Mucosa of gallbladder (tissue), 1 donor: ENCODE results near the gene STK32C. TPM values are rescaled to one million over a fixed set of nuclear protein-coding genes. Genes with fewer than 3 reads are reported as not detected.

Source experiments
- DNase-seq: peaks from one replicate; pipeline ENCODE4 v3.0.0-alpha.2; 2020; ENCODE audit warnings: low spot score
- total RNA-seq: library from RNA; stranded (reverse); gene quantifications from one replicate; pipeline ENCODE4 v1.2.1, GENCODE V29; 2021
- donor health status: DM: no; HTN: no; CAD: no.

The STK32C gene
- total RNA-seq, 1 donor from 2014 or later = 23.8 TPM

DNA sequence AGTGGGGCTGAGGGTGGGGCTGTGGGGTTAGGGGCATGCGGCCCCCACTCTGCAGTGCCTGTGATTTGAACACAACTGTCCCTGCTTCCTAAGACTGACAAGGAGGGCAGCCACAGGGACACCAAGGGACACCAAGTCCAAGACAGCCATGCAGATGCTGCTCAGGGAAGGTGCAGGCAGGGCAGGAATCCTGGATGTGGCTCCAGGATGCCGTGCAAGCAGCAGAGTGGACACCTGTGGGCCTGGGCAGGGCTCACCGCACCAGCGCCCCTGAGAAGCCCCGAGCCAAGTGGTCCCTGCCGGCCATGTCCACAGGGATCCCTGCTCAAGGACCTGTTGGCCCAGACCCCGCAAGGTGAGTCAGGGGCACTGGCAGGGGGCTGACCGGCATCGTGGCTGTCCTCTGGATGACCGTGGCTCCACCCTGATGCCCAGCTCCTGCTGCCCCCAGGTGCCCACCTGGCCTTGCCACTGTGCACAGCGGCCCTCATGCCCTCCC, 58.5 kb downstream of the STK32C start:
- no peak for DNase-seq

GRCh38 chr10:132248455-132249225, 59.1 kb downstream of the STK32C start:
- DNase-seq = peak; percentile 23

GRCh38 chr10:132247943-132248342, 59.8 kb downstream of the STK32C start:
- no peak for DNase-seq

- DNase-seq = no peak
Measured at GRCh38 chr10:132246296-132246695, 61.5 kb downstream of the STK32C start.

DNA sequence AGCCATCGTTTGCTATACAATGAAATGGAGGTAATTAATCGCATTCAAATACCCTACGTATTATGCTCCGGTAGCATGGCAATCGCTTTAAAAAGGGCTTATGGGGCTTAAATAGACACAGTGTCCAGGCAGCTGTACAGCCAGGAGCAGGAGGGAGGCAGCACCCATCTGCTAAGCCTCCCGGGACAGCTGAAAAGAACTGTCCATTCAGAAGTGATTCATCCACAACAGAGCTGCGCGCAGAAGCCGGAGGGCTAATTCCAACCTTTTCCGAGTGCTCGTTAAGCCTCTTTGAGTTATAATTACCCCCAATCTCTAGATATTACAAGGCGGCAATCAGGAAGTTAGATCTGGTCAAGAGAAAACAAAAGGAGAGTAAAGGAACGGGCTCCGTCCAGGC, 62.7 kb downstream of the STK32C start:
- DNase-seq = no peak

DNA sequence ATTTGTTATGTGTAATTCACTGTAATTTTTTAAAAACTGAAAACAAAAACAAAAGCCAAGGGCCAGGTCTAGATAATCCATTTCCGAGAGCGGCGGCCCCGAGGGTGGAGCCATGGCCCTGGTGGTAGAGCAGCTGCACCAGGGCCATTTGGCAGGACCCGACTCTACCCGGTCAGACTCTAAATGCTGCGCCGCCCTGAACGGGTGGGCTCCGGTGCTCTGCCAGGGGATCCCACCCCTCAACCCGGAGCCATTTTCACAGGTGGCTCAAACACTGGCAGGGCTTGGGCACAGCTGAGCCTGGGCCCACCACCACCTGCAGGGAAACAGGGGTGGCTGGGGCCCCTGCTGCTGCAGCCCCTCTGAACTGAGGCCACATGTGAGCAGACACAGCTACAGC, 64.1 kb downstream of the STK32C start:
- no peak for DNase-seq

GRCh38 chr10:132243141-132243540, 64.6 kb downstream of the STK32C start:
- DNase-seq = no peak

GRCh38 chr10:132242103-132242840, 65.5 kb downstream of the STK32C start:
- DNase-seq = no peak

DNA sequence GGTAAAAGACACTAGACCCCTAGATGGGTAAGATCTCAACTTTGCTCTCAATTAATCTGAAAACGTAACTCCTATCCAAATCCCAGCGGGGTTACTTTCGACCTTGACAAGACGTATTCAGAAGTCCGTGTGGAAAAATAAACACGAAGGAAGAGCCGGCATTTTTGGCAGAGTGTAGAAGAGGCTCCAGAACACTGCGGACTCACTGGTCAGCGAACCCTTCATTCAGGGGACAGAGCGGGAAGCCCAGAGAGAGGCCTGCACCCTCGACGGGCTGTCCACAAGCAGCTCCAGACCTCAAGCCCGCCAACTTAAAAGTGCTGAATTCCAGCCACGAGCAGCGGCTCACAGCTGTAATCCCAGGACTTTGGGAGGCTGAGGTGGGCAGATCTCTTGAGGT, 66.3 kb downstream of the STK32C start:
- DNase-seq = no peak

DNA sequence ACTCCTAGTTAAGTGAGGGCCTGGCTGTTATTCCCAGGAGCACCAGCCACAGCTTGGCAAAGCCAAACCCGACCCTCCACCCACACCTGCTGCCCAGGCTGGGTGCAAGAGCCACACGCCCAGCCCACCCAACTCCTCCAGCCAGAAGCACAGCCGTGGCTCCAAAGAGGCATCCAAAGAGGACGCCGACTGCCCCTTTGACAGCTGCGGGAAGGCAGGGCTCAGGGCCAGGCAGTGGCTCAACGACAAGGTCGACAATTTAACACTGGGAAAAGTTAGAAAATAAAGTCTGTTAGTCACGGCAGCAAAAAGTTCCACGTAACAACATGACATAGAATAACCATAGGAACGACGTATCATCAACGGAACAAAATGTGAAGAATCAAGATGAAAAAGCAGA, 66.7 kb downstream of the STK32C start:
- no peak for DNase-seq

DNA sequence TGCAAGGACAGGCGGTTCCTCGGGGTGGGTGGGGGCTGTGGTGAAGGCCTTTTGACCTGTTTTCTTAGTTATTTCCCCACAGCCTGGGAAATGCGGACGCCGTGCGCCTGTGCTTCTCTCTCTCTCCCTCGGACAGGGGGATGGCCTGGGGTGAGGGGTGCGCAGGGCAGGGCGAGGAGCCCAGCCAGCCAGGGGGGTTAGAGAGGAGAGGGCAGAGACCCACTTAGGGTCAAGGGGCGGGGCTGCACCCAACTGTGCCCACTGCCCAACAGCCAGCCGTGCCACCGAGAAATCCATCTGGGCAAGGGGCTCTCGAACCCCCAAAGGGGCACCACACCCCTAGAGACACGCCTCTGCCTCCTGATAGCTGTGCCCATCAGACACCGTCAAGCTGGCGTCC, 67.2 kb downstream of the STK32C start:
- no peak for DNase-seq

- DNase-seq = no peak
Measured at GRCh38 chr10:132240156-132240555, 67.6 kb downstream of the STK32C start.

- peak; percentile 65 for DNase-seq
Measured at GRCh38 chr10:132239126-132240031, 68.4 kb downstream of the STK32C start.

- DNase-seq = no peak
Measured at GRCh38 chr10:132238371-132239125, 69.2 kb downstream of the STK32C start.

GRCh38 chr10:132237871-132238270, 69.9 kb downstream of the STK32C start:
- no peak for DNase-seq

DNA sequence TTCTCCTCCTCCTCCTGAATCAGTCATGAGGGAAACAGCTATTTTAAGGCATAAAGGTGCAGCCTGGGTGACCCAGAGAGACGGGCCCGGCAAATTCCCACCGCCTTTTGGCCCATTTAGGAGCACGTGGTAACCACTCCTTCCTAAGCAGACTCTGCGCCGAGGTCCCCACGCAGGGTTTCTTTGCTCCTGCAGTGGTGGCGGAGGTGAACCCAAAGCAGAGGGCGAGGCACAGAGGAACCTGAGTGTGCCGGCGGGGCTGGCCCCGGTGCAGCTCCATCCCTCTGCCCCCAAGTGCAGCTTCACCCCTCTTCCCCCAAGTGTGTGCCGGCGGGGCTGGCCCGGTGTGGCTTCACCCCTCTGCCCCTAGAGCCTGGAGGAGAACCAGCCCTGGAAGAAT, 70.4 kb downstream of the STK32C start:
- DNase-seq = no peak

DNA sequence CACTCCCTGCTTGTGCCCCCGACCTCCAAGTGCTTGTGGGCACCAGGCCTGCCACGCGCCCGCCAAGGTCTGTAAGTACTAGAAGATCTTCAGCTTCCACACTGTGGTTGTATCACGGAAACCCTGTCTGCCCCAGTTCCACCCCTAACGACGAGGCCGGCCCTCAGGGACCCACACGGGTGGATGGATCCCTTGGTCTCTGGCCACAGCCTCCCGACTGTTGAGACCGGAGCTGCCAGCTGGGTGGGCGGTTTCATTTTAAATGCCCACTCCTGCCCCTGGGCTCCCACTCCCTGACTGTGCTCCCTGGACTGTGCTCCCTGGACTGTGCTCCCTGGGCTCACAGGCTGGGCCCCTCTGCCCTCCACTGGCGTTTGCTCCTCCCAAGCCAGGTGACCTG, 70.9 kb downstream of the STK32C start:
- DNase-seq = no peak

DNA sequence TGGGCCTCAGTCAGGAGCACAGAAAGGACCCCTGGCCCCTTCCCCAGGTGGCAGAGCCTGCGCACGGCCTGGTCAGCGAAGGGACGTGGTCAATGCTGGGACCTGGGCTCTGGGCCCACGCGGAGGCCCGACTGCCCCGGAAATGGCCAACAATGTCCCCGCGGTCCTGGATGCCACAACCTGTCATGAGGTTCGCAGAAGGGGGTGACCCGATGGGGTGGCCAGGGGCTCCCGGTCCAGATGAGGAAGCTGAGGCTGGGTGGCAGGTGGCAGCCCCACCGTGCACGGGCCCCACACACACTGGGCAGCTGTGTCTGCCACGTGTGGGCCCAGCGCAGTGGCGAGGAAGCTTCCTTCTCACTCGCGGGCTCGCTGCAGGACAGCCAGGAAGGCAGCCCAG, 71.6 kb downstream of the STK32C start:
- no peak for DNase-seq

DNA sequence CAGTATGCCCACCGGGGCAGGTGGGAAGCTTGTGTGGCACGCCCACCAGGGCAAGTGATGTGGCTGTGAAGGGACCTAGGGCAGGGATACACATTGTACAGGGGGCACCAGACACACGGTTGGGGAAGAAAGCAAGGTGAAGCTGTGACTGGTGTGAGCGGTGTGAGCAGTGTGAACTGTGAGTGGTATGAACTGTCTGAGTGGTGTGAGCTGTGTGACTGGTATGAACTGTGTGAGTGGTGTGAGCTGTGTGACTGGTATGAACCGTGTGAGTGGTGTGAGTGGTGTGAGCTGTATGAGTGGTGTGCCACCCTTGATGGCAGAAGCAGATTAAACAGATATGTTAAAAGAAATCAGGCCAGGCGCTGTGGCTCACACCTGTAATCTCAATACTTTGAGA, 72.9 kb downstream of the STK32C start:
- no peak for DNase-seq

- no peak for DNase-seq
Measured at GRCh38 chr10:132233501-132234085, 74.2 kb downstream of the STK32C start.

GRCh38 chr10:132232981-132233380, 74.8 kb downstream of the STK32C start:
- DNase-seq = no peak
